NCI-H345 treated with DMSO at 0.1 percent for 48 hours (cell line): ENCODE results near the gene SNPH.
"Not testable (repeated sequence)": the region's sequence is repeated elsewhere in the genome, so short reads cannot be mapped to it uniquely, and the experiment has no call there.

Experiments used
- DNase-seq: peaks from one replicate; lab custom pipeline; 2025; ENCODE audit not compliant: unreplicated experiment; lab: John Stamatoyannopoulos, UW

SNPH gene

GRCh38 chr20:1266167-1266973, at the start of gene SNPH:
SNPH (plus strand) TSS chr20:1266294; CDS start chr20:1296240, 29,946 bp downstream.
- peak; percentile 41 for DNase-seq

DNA sequence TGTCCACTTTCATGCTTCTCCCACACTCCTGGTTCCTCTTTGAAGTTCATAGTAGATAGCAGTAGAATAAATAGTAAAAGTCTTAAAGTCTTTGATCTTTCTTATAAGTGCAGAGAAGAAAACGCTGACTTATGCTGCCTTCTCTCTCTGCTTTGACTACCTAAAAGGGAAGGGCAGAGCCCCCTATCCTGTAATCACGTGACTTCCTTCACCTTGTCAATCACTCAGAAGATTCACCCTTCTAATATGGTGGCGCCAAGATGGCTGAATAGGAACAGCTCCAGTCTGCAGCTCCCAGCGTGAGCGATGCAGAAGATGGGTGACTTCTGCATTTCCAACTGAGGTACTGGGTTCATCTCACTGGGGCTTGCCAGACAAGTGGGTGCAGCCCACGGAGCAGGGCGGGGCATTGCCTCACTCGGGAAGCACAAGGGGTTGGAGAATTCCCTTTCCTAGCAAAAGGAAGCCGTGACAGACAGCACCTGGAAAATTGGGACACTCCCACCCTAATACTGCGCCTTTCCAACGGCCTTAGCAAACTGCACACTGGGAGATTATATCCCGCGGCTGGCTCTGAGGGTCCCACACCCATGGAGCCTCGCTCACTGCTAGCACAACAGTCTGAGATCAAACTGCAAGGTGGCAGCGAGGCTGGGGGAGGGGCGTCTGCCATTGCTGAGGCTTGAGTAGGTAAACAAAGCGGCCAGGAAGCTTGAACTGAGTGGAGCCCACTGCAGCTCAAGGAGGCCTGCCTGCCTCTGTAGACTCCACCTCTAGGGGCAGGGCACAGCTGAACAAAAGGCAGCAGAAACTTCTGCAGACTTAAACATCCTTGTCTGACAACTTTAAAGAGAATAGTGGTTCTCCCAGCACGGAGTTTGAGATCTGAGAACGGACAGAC, 49.3 kb upstream of the SNPH start:
- not testable (repeated sequence) for DNase-seq

GRCh38 chr20:1222750-1223149, 43.3 kb upstream of the SNPH start:
- DNase-seq, result not testable (repeated sequence)

- no peak for DNase-seq
These were observed 41.7 kb upstream of the SNPH start for GRCh38 chr20:1224205-1224890.

DNA sequence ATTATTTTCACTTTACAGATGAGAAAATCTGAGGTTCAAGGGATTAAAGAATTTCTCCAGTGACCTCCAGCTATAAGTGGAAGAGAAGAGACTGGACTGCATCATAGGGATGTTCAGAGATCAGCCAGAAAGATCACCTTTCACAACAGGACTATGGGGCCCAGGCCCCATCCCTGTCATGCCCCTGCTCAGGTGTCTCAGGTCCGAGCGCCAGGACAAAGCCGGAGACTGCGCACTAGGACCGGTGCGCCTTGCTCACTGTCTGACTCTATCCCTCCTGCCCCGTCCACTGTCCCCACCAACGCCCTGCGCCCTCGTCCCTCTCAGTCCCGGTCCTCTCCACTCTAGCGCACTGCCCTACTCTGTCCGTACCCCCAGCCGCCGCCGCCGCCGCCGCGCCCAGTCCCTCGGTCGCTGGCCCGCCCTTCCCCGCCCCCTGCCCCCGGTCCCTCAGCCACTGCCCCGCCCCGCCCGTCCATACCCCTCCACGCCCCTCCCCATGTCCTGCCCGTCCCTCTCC, 40.8 kb upstream of the SNPH start:
- DNase-seq, result peak; percentile 64

GRCh38 chr20:1225783-1226654, 40.1 kb upstream of the SNPH start, which contains the start of gene RAD21L1:
RAD21L1 (plus strand) TSS chr20:1226044; CDS start chr20:1228454, 2,410 bp downstream.
- no peak for DNase-seq

DNA sequence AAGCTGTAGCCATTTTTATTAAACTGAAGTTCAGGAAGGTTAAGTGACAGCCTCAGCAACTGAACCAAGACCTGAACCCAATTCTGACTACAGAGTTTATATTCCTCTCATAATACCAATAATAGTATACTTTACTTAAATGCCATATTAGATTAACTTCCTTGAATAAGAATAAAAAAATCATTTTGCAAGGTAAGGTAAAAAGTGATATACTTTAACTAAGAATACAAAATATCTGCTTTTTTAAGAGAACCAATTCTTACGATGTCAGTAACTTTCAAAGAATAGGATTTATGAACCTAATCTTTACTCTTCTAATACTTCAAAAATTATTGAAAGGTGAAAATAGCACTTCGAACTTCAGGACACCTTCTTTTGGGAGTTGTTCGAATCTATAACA, 36.6 kb upstream of the SNPH start:
- DNase-seq, result no peak

DNA sequence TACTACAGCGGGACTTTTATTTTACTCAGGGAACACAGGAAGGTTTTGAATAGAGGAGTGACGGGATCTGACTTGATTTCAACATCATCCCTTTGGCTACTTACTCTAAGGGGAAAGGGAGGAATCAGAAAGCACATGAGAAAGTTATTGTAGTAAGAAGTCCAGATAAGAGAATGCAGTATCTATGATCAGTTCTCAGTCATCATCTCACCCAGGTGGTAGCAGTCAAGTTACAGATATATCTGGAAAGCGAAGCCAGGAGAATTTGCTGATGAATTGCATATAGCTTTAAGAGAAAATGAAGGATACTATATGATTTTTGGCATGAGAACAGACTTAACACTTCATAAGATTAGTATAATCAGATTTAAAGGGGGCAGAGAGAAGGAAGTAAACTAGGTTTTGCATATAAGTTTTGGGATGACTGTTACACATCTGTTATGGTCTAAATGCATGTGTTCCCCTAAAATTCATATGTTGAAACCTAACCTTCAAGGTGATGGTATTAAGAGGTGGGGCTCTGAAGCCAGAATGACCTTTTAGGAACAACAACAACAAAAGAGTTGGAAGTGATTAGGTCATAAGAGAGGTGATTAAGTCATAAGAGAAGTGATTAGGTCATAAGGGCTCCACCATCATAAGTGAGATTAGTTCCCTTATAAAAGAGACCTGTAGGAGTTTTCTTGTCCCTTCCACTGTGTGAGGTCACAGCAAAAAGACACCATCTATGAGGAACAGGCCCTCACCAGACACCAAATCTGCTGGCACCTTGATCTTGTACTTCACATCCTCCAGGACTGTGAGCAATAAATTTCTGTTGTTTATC, 33.6 kb upstream of the SNPH start:
- DNase-seq, result no peak

DNA sequence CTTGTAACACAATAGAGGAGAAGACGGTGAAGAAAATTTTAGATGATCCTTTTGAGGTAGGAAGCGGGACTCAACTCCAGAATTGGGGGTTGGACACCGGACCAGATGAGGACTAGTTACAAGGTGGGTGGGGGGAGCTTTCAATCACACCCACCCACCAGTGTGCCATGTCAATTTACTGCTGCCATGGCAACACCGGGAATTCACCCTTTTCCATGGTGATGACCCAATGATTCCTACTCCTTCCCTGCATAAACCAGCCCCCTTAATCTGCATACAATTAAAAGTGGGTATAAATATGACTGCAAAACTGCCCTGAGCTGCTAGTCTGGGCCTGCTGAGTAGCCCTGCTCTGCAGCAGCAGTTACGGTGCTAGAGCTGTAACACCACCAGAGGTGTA, 25.5 kb upstream of the SNPH start:
- DNase-seq, result no peak

GRCh38 chr20:1241456-1241855, 24.6 kb upstream of the SNPH start:
- no peak for DNase-seq

GRCh38 chr20:1242099-1242498, 24.0 kb upstream of the SNPH start:
- DNase-seq, result no peak

GRCh38 chr20:1242530-1242929, 23.6 kb upstream of the SNPH start:
- DNase-seq, result no peak

DNA sequence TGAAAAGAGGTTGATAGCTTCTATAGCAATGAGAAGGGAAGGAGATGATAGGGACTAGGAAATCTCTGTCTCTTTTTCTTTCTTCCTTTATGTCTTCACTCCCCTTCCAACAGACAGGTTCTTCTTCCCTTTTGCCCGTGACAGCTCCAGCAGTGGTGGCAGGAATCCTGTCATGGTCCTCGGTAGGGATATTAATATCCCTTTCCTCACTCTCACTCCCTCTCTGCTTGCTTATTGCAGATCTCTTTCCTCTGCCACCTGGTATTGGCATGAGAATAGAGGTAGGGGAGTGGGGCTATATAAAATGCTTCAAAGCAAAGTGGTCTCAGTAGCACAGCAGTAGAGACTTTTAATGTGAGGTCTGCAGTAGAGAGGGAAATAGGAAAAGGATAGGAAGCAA, 20.5 kb upstream of the SNPH start:
- no peak for DNase-seq

- DNase-seq, result no peak
These were observed 18.4 kb upstream of the SNPH start for GRCh38 chr20:1247689-1248088.

GRCh38 chr20:1250282-1250681, 15.8 kb upstream of the SNPH start:
- DNase-seq, result not testable (repeated sequence)

- no peak for DNase-seq
These were observed 13.7 kb upstream of the SNPH start for GRCh38 chr20:1252416-1252815.

GRCh38 chr20:1254254-1254653, 11.8 kb upstream of the SNPH start:
- no peak for DNase-seq

GRCh38 chr20:1255675-1256074, 10.4 kb upstream of the SNPH start:
- no peak for DNase-seq

DNA sequence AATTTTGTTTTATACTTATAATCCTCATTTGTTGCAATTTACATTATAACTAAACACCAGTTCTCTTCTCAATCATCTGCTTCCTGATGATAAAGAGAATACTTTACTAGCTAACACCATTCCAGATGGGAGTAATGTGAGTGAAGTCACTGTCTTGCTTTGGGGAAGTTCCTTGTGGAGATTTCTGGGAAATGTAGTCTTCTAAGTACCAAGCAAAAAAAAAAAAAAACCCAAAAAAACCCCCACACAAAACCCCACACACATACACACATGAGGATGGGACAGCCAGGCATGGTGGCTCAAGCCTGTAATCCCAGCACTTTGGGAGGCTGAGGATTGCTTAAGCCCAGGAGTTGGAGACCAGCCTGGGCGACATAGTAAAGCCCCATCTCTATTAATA, 2.2 kb upstream of the SNPH start:
- DNase-seq, result no peak
